SJSA1 (cell line): ENCODE data around the gene DENND4A. TPM values are rescaled to one million over a fixed set of nuclear protein-coding genes. Genes with fewer than 3 reads are reported as not detected.
A peak's percentile ranks its signal among the peaks of the same experiment; 100 is the strongest.

ENCODE experiments used
- DNase-seq, 2 experiments: peaks; one replicate each; pipeline ENCODE4 v3.0.0-alpha.2; 2015 to 2020; ENCODE audit warnings: low spot score in 2 of 2, low read depth in 1 of 2
- H3K27ac ChIP-seq: fragments of 250-450 bp; sonication (Bioruptor Pico); 2 replicates; pipeline ENCODE4 v1.5.1; 2020; ENCODE audit warnings: mild to moderate bottlenecking, moderate library complexity
- H3K27me3 ChIP-seq: fragments of 250-450 bp; sonication (Bioruptor Pico); replicated peaks from 2 replicates; pipeline ENCODE4 v1.5.1; 2020; ENCODE audit warnings: mild to moderate bottlenecking, moderate library complexity
- H3K36me3 ChIP-seq: fragments of 250-450 bp; sonication (Bioruptor Pico); 2 replicates; pipeline ENCODE4 v1.5.1; 2020; ENCODE audit warnings: mild to moderate bottlenecking
- H3K4me1 ChIP-seq: fragments of 250-450 bp; sonication (Bioruptor Pico); replicated peaks from 2 replicates; pipeline ENCODE4 v1.6.1; 2021; ENCODE audit warnings: mild to moderate bottlenecking
- H3K4me3 ChIP-seq: fragments of 250-450 bp; sonication (Bioruptor Pico); 2 replicates; pipeline ENCODE4 v1.5.1; 2020; ENCODE audit warnings: mild to moderate bottlenecking
- H3K9me3 ChIP-seq: fragments of 250-450 bp; sonication (Bioruptor Pico); replicated peaks from 2 replicates; pipeline ENCODE4 v1.5.1; 2020; ENCODE audit warnings: mild to moderate bottlenecking
- total RNA-seq: library from RNA; depleted of rRNA; stranded (reverse); fragments of >200 nt; shearing (Covaris generic); gene quantifications from 2 replicates; pipeline ENCODE4 v1.2.3, GENCODE V29; 2014; rRNA removed

Gene DENND4A
- 3.9 and 8.9 TPM in 2 replicates for total RNA-seq

DNA sequence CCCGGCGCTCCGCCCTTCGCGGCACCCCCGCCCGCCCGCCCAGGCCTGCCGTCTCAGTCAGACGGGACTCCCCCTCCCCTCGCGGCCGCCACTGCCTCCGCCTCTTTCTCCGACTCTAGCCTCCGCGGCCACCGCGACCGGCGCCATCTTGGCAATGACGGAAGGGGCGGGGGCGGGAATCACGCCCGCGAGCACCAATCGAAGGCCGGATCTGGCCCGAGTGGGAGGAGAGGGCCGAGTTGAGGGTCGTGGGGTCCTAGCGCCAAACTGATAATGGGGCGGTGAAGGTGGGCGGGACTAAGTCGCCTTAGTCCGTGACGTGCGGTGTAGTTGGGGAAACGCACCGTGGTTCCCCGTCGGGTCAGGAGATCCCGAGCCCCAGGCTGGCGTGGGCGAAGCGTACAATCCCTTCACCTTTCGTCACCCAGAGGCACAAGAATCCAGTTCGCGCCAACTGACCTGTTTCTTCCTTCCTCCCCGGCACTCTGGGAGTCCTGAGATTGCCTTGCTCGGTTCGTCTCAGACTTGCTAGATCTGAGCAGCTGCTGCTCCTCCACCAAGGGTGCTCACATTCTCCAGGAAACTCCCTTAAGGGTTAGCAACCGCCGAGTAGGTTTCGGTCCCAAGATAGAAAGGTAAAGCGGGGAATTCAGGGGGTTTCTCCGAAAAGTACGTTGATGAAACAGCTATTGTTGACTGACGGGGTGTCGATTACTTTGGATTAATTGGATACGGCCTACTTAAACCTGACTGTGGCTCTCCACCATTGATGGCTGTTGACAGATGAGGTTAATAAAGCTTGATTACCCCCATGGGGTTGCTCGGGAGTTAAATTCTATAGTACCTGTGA lies at the start of gene DENND4A:
TSS of gene DENND4A (minus strand) at position 156 of the 850 bp plus-strand sequence. CDS start 35,843 bp downstream, outside the sequence.
- Histone ChIP-seq H3K27ac (peak within 1 kb of the TSS; percentile 61), H3K36me3 (no peaks in the 10 kb centered on the region), H3K9me3 (no peaks in the 10 kb centered on the region), H3K4me3 (peak within 1 kb of the TSS; percentile 53), H3K27me3 (no peaks in the 10 kb centered on the region), H3K4me1 (peaks cover 19% of the 10 kb centered on the region)
- DNase-seq: peak; percentile 97

DNA sequence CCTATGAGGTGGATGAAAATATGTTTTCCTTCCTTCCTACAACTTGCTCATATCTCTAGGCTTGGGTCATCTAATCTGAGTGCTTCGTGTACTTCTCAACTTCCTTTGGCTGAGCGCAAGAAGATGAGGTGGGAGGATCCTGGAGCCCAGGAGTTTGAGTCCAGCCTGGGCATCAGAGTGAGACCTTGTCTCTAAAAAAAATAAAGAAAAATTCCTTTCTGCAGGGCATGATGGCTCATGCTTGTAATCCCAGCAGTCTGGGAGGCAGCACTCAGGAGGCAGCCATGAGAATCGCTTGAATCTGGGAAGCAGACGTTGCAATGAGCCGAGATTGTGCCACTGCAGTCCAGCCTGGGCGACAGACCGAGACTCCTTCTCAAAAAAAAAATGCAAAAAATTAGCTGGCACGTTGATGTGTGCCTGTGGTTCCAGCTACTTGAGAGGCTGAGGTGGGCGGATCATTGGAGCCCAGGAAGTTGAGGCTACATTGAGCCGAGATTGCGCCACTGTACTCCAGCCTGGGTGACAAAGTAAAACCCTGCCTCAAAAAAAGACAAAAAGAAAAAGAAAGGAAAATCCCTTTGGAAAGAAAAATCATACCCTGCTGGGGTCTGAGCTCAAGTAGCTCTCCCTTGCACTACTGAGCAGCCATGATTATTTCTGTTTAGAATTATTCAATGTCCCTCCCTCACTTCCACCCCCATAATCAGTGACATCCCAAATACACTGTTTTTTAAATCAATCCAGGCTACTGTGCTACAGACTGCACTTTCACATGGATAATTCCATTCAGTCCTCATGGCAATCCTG lies 49.2 kb upstream of the DENND4A start:
- Histone ChIP-seq H3K27me3 (no peaks in the 10 kb centered on the region), H3K9me3 (no peaks in the 10 kb centered on the region), H3K4me1 (no peaks in the 10 kb centered on the region), H3K27ac (no peak overlapping the region), H3K36me3 (no peaks in the 10 kb centered on the region), H3K4me3 (no peak overlapping the region)
- no peak for DNase-seq

DNA sequence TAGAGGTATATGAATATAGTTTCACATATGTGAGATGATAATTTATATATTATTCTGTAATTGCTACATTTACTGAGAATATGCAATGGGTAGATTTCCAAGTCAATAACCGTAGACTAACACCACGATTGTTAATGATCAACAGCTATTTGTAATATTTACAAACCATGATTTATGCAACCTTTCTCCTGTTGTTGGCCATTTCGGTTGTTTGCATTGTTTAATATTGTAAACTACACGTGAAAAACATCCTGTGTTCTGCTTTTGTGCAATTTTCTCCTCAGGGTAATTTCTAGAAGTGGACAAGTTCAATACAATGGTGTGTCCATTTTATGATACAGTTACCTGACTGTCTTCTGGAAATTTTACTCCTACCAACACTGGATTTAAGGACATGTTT lies 47.9 kb upstream of the DENND4A start:
- Histone ChIP-seq H3K4me3 (no peak overlapping the region), H3K4me1 (no peaks in the 10 kb centered on the region), H3K27me3 (no peaks in the 10 kb centered on the region), H3K36me3 (no peaks in the 10 kb centered on the region), H3K27ac (no peak overlapping the region), H3K9me3 (no peaks in the 10 kb centered on the region)
- no peak for DNase-seq

DNA sequence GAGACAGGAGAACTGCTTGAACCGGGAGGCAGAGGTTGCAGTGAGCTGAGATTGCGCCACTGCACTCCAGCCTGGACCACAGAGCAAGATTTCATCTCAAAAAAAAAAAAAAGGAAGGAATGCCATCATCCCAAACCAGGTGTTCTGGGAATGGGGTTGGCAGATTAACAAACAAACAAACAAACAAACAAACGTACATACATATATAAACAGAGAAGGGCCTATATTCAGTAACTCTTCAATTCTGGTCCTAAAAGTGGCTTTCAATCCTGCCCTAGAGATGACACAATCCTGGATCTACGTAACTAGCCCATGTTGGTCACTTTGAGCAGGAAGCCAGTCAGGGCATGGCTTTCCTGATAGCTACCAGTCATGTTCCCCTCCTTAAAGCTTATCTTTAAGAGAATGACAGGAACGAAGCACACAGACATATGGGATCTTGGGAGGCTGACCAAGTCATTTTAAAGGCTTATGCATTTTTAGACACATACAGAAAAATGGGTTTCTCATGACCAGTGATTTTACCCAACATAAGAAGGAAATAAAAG lies 47.3 kb upstream of the DENND4A start:
- Histone ChIP-seq H3K27ac (no peak overlapping the region), H3K36me3 (no peaks in the 10 kb centered on the region), H3K4me1 (no peaks in the 10 kb centered on the region), H3K27me3 (no peaks in the 10 kb centered on the region), H3K4me3 (no peak overlapping the region), H3K9me3 (no peaks in the 10 kb centered on the region)
- no peak for DNase-seq

DNA sequence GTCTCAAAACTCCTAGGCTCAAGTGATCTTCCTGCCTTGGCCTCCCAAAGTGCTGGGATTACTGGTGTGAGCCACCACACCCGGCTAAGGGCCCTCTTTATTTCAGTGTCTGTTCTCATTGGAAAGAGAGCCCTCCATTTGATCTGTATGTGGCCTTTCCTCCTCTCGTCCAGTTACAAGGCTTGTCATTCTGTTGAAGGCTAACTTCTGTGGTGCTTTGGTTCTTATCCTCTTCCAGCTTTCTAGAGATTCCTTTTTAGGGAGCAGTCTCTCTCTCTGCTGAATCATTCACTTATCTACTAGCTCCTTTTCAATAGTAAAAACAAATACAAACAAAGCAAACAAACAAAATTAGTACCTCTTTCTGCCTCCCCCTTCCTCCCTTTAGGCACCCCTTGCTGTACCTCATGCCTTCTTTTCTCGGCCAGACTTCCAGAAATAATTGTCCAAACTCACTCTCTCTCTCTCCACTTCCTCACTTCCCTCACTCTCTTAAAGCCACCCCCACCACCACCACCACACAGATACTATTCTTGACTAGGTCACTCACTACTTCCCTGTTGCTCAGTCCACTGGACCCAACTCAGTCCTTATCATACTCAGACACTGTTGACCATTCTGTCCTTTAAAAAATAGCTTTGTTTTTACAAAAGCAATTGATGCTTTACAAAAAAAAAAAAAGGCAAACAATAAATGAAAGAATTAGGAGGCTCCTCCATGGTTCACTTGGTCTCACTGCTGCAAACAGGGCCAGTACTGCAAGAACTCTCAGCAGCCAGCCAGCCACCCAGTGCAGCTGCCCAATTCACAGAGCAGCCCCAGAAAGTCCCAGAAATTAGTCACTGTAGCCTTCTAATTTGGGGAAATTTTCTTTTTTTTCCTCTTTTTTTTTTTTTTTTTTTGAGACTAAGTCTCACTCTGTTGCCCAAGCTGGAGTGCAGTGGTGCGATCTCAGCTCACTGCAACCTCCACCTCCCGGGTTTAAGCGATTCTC lies 45.5 kb upstream of the DENND4A start:
- Histone ChIP-seq H3K4me3 (no peak overlapping the region), H3K4me1 (peaks cover 6% of the 10 kb centered on the region), H3K27me3 (no peaks in the 10 kb centered on the region), H3K9me3 (no peaks in the 10 kb centered on the region), H3K27ac (no peak overlapping the region), H3K36me3 (no peaks in the 10 kb centered on the region)
- DNase-seq: no peak

DNA sequence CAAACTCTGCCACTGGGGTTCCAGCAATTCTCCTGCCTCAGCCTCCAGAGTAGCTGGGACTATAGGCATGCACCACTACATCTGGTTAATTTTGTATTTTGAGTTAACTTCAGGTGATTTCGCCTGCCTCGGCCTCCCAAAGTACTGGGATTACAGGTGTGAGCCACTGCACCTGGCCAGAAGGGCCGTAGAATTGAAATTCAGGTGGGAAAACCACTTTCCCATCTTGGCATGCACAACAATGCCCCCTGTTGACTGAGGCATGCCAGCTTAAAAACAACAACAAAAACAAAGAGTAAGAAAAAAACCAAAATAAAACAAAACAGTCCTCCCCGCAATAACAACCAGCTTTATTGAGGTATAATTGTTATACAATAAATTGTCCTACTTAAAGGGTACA lies 44.6 kb upstream of the DENND4A start:
- no peaks in the 10 kb centered on the region for H3K27me3 ChIP-seq
- no peaks in the 10 kb centered on the region for H3K36me3 ChIP-seq
- no peak overlapping the region for H3K4me3 ChIP-seq
- peaks cover 10% of the 10 kb centered on the region for H3K4me1 ChIP-seq
- no peak for DNase-seq
- no peak overlapping the region for H3K27ac ChIP-seq
- no peaks in the 10 kb centered on the region for H3K9me3 ChIP-seq

DNA sequence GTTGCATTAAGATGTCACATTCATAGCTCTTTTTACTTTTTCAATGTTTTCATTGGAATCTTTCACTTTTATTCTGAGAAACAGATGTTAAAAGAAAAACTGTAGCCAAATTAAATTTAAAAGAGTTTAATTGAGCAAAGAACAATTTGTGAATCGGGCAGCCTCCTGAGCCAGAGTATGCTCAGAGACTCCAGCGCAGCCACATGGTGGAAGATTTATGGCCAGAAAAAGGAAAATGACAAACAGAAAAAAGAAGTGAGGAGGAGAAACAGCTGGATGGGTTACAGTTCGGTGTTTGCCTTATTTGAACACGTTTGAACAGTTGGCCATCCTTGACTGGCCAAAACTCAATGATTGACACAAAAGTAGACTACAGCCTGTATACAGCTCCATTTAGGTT lies 43.4 kb upstream of the DENND4A start:
- H3K27ac ChIP-seq: no peak overlapping the region
- DNase-seq: no peak
- H3K27me3 ChIP-seq: no peaks in the 10 kb centered on the region
- H3K36me3 ChIP-seq: no peaks in the 10 kb centered on the region
- H3K4me3 ChIP-seq: no peak overlapping the region
- no peaks in the 10 kb centered on the region for H3K9me3 ChIP-seq
- peaks cover 10% of the 10 kb centered on the region for H3K4me1 ChIP-seq

DNA sequence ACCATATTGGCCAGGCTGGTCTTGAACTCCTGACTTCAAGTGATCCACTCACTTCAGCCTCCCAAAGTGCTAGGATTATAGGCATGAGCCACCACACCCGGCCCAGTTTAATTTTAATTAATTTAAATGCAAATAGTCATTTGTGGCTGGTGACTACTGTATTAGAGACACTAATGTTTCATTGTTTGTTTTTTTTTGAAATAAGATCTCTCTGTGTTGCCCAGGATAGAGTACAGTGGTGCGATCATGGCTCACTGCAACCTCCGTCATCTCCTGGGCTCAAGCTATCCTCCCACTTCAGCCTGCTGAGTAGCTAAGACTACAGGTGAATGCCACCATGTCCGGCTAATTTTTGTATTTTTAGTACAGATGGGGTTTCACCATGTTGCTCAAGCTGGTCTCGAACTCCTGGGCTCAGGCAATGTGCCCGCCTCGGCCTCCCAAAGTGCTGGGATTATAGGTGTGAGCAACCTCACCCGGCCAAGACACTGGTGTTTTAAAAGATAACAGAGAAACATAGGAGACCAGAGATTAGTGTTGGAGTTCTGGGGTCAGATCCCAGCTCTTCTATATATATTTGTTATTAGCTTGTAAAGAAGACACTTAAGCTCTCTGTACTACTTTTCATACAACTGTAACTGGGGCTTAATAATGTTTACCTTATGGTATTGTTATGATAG lies 42.6 kb upstream of the DENND4A start:
- Histone ChIP-seq H3K36me3 (no peaks in the 10 kb centered on the region), H3K27ac (no peak overlapping the region), H3K4me3 (no peak overlapping the region), H3K9me3 (no peaks in the 10 kb centered on the region), H3K27me3 (no peaks in the 10 kb centered on the region), H3K4me1 (peaks cover 10% of the 10 kb centered on the region)
- no peak for DNase-seq

DNA sequence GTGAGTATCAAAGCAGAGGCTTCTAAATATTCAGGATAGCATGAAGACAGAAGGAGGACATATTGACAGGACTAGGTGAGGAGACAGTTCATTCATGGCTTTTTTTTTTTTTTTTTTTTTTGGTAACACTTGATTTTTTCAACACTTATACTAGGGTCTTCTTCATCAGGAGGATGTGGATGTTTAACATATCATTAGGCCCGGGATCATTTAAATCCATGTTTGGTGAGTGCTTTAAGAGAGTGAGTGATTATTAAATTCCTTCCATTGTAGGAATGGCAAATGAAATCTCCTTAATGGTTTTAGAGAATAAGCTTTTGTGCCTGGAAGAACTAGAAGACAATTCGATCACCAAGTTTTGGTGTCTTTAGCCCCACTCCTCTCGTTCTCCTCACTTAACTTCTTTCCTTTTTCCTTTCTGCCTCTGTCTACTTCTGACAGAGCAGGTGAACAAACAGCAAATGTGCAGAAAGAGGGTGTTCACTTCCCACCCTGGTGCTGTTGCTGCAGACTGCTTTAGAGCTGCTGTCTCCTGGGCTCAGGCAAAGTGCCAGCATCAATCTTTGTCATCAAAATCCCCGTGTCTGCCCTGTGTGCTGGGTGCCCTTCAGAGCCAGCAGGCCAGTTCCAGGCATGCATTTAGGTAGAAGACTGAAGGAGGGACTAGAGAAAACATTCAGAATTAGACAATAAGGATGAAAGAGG lies 41.6 kb upstream of the DENND4A start:
- no peak for DNase-seq
- peak overlapping the region; percentile 51 for H3K27ac ChIP-seq

DNA sequence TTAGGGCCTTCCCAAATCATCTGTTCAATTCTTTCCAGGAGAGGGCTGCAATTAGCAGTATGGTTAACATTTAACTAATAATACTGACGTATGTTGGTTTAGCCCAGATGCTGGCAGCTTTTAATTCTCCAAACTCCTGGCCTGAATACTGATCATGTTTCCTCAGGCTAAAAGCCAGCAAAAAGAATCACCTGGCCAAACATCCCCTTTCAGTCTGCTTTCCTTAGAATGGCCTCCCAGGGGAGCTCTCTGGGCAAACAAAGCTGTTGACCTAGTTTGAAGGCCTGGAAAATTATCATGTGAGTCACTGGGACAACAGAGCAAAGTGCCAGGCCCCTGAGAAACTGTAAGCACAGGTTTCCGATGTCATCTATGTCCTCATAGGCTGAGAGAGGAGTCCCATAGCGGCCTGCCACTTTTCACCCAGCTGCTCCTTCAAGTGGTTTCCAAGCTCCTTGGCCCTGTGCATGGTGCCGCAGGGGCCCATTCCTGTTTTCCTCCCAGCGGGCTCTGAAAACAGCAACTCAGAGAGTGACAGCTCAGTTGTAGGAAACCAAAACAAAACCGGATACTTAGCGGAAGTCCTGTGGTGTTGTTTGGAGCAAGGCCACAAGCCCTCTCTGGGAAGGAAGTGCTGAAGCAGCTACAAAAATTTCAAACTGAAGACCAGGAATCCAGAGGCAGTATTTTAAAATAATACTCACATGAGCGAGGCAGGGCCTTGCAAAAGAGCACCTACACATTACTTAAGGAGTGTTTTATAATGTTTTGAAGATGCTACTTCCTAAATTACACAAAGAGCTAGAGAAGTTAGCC lies 40.7 kb upstream of the DENND4A start:
- Histone ChIP-seq H3K27me3 (no peaks in the 10 kb centered on the region), H3K9me3 (no peaks in the 10 kb centered on the region), H3K36me3 (no peaks in the 10 kb centered on the region), H3K4me3 (peak overlapping the region; percentile 22), H3K4me1 (peaks cover 10% of the 10 kb centered on the region), H3K27ac (peak overlapping the region; percentile 51)
- peak; percentile 78 to 89 for DNase-seq

More for the DNA sequence above, 41.6 kb upstream of the DENND4A start:
- no peak overlapping the region for H3K4me3 ChIP-seq
- H3K9me3 ChIP-seq: no peaks in the 10 kb centered on the region
- no peaks in the 10 kb centered on the region for H3K36me3 ChIP-seq
- peaks cover 10% of the 10 kb centered on the region for H3K4me1 ChIP-seq
- no peaks in the 10 kb centered on the region for H3K27me3 ChIP-seq

DNA sequence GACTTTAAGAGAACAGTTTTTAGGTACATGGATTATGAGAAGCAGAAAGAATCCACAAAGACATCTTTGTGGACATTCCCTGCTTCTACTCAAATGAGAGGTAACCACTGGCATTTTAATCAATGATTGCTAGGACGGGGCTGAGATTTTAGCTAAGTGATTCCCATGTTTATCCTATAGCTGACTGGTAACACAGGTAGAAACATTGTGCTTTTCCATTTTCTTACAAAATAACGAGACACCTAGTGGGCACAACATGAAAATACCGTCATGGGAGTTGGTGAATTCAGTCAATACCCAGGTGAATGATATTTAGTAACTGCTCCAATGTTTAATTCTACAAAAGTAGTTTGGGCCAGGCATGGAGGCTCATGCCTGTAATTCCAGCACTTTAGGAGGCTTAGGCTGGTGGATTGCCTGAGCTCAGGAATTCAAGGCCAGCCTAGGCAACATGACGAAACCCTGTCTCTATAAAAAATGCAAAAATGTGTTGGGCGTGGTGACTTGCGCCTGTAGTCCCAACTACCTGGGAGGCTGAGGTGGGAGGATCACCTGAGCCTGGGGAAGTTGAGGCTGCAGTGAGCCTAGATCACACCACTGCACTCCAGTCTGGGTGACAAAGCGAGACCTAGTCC lies 37.2 kb upstream of the DENND4A start:
- no peak for DNase-seq
- Histone ChIP-seq H3K4me1 (peaks cover 10% of the 10 kb centered on the region), H3K4me3 (no peak overlapping the region), H3K27me3 (no peaks in the 10 kb centered on the region), H3K9me3 (no peaks in the 10 kb centered on the region), H3K27ac (no peak overlapping the region), H3K36me3 (no peaks in the 10 kb centered on the region)
